GM21717 (cell line): ENCODE results near the gene C1orf94.

ENCODE experiments used
- ATAC-seq: cut with Tn5 transposase; IDR thresholded peaks from one replicate; pipeline ENCODE4 v1.9.1; 2021; ENCODE audit warnings: mild to moderate bottlenecking, moderate library complexity; ENCODE audit not compliant: unreplicated experiment

The C1orf94 gene

DNA sequence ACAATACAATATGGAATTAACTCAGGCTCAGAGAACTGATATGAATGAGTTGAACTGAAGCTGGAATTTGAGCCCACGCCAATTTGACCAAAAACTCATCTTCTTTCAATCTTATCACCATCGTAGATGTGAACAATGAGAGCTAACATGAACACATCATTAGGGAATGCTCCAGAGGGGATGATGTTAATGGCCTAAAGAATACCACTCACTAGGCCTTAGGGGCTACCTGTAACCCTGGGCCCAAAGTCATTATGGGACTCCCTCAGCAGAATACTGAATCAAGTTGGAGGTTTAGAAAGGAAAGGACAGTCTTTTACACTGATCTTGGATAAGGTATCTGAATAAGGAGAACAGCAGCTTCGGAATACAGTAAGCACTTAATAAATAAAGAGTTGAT is 73.6 kb downstream of the C1orf94 start:
- ATAC-seq = no peak

DNA sequence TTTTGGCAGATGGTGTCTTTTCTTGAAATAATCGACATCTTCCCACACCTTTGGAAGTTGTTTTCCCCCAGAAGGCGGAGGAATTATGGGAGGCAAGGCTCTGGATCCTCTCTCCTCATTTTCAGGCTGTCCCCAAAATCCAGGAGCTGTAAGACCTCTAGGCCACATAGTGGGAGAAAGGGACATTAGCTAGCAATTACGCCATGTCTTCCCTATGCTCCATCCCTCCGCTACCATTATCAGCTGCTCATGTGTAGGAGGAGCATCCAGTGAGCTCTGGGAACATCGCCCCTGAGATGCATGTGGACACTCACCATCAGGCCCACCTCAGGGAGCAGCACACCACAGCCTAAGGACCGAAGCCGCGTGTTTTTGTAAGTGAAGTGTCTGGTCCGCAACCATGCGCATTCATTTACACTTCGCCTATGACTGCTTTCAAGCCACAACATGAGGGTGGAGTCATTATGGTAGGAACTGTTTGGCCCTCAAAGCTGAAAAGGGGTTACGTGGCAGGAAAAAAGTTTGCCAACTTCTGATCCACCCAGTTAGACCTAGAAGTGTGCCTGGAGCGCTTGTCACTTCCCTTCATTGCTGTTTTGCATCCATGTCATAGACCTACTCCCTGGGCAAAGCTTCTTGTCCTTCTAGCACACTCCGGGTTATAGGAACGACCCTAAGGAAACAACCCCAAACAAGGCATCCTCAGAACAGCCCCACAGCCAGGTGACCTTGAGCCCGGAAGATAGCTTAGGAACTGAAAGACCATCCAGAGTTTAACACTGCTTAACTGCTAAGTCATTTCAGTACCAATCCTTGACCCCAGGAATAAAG is 85.5 kb downstream of the C1orf94 start:
- no peak for ATAC-seq

DNA sequence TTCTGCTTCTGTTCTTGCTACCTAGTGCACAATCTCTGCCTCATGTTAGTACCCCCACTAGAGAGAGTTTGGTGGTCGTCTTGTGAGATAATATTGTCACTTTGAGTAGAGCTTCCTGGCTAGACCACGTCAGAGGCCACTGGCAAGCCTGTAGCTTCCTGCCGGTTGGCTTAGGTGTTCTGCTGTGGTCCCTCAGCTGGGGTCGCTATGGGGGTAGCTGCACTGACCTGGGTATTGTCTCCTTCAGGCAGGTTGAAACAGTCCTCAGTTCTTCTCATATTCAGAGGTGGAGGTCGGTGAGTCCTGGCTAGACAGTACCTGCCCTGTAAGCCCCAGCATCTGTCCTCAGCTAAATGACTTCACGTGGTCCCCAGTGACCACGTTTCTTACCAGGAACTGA is 86.2 kb downstream of the C1orf94 start:
- ATAC-seq = no peak

DNA sequence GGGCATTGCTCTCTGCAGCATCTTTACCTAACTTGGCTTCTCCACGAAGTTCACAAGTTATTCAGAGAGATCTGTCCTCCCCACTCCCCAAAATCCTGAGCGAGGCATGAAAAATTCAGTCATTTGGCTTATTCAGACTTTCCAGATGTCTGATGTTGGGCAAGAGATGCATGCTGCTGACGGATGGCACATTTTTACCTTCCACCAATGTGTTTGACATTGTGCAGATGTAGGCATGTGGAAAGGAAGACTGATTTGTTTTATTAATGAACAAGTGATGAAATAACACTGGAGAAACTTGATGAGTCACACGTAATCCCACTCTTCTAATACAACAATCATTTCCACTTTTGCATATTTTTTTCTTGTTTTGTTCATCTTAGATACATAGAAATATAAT is 86.7 kb downstream of the C1orf94 start:
- ATAC-seq = no peak

DNA sequence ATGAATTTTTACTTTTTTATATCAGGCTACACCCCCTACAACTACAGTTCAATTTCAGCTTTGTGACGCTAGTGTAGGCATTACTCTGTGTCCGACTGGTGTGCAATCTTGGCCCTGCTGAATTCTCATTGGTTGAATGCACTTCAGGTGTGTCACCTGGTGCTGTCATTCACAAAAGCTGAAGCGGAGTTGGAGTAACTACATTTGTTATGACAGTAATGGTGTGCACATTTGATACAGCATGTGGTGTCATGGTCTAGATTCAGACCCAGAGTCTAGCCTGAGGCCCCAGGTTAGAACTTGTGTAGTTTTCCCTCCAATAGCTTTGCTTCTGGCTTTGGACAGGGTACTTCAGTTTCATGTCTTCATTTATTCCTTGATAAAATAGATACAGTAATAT is 88.7 kb downstream of the C1orf94 start:
- no peak for ATAC-seq

DNA sequence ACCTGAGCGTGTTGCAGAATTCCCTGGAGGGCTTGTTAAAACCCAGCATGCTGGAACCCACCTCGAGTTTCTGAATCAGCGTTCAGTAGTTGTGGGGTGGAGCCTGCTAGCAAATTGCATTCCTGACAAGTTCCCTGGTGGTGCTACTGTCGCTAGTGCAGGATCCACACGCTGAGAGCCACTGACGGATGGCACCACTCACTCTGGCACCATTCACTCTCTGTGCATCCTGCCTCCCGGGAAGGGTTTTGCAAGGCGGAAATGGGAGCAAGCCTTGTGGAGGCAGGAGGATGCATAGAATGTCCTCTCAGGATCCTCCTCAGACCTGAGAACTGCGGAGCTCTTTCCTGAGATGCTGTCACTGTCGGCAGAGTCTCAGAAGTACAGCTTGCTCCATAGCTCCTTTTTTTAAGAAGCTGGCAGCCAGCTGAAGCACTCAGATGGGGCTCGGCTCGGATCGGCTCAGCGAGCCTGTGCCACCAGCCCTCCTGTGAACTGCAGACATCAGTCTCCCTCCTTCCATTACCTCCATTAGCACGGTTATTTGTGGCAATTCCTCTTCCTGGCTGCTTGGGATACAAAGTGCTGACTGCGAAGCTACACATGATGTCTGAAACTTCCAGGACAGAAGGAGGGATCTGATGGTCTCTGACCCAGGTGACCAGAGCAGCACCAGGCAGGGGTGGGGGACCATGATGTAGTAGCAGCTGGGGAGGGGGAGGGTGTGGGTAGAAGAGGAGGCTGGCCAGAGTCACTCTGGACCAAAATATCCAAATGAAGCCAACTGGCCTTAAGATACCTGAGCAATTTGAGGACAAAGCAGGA is 89.6 kb downstream of the C1orf94 start:
- no peak for ATAC-seq

DNA sequence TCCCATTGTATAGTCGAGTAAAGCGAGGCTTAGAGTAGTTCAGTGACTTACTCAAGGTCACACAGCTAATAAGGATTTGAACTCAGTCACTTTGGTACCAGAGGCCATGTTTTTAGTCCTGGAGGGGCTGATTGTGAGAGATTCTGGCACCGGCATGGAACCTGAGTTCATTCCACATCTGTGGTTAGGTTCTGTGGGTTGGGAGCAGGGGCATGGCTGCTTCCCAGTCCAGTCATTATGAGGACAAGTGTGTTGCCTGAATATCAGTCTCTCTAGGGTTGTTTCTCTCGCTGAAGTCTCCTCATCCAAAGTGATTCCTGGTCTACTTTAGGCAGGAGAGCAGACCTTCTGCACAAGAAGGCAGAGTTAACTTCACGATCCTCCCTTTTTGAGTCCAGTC is 90.6 kb downstream of the C1orf94 start:
- ATAC-seq = no peak

DNA sequence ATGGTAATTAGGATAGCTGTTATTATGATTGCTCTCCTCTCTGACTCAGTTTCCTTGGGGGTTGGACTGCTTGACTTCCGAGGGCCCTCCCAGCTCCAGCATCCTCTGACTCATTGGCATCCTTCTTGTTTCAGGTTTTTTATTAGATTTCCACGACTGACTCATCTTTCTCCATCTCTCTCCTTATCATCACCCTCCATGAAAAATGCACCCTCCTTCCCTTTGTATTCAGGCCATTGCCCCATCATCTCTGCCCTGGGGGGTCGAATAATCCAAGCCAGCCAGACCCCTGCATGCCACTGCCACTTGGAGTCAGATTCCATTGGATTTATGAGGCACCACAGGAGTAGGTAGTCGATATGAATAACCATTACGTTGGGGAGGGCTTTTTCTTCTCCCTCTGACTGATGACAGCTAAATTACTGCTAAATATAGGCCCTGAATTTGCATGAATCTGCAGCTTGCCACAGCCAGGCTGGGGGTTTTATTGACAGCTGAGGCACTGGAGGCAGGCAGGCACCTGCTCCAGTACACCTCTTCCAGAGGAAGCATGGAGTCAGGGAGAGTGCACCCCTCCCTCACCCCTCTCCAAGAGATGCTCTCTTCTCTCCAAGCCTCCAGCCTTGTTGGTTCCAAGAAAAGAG is 91.7 kb downstream of the C1orf94 start:
- no peak for ATAC-seq
